Medulla oblongata (tissue), 1 donor: ENCODE measurements around the gene TMCO6.
"Not testable (repeated sequence)": the region's sequence is repeated elsewhere in the genome, so short reads cannot be mapped to it uniquely, and the experiment has no call there.

ENCODE experiments used
- DNase-seq: peaks from one replicate; pipeline ENCODE4 v3.0.0-alpha.2; 2015; ENCODE audit errors: extremely low spot score

Gene TMCO6

DNA sequence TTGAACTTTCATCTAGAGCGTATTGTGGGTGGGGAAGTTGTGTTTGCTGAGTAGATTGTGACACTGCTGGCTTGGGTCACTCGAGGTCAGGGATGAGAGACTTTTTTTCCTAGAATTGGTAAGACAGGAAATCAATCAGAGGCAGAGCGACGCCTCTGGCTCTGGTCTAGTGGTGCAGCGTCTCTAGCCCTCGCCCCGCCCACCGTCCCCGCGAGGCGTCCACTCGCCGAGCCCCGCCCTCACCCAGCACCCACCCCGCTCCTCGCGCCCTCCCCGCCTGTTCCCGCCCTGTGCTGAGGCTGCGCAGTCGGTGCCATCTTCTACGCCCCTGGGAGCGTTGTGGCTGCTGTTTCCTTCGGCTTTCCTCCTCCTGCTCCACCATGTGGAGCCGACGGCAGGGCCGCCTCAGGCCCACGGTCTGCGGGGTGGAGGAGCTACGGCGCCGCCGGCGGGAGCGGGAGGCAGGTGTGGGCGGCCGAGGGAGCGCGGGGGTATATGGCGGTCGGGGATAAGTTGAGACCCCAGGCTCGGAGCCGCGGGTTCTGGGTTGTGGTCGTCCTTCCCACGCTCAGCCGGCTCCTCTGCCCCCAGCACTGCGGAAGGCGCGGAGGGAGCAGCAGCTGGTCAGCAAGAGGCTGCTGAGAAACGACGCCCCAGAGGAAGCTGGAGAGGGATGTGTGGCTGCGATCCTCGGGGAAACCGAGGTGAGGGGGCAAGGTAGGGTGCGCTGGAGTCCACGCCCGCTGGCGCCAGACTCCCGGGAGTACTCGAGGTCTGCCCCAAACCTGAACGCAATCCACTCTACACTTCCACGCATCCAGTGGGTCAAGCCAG, at the start of gene TMCO6:
Gene TMCO6 (plus strand): TSS at position 304 of the 834 bp plus-strand sequence. CDS start 77 bp downstream, at position 381.
- DNase-seq: peak; percentile 97

DNA sequence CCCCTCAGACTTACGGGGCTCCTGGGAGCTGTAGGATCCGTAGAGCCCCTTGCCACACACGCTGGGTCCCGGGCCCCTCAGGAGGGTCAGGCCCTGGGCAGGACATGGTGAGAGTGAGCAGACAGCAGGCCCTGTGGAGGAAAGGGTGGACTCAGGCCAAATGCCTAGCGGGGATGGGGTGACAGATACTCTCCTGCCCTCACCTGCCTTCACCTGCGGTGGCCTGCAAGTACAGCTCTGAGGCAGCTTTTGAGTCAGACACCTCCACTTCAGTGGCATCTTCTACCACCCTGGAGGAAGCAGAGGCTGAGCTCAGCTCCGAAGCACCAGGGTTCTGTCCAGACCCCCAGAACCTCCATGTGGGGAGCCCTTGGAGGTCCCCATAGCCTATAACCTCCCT, 48.4 kb upstream of the TMCO6 start:
- DNase-seq: no peak

DNA sequence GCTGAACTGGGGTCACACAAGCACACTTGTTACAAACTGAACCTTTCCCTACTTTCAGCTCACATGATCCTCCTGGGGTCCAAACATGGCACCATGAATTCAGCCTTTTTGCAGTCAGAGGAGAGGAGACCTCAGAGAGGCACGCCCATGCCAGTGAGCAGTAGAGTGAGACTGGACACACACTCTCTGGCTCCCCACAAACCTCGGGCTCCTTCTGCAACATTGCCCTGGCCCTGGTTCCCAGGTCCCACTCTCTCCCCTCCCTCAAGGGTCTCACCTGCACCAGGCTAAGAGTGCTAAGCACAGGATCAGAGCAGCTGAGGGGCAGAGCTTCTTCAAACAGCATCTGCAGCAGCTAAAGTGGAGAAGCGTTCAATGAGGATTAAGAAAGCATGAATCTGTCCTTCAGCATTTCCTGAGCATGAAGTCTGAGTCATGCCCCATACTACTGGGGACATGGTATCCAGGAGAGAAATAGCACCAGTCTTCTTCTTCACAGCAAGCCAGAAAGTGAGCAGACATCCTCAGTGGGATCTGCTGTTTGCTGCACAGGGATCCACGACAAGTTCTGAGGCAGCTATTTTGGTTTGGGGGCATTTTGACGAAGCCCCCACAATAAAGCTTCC, 47.4 kb upstream of the TMCO6 start:
- DNase-seq: no peak

DNA sequence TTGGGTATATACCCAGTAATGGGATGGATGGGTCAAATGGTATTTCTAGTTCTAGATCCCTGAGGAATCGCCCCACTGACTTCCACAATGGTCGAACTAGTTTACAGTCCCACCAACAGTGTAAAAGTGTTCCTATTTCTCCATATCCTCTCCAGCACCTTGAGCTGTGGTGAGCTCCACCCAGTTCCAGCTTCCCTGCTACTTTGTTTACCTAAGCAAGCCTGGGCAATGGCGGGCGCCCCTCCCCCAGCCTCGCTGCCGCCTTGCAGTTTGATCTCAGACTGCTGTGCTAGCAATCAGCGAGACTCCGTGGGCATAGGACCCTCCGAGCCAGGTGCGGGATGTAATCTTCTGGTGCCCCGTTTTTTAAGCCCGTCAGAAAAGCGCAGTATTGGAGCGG, 46.2 kb upstream of the TMCO6 start:
- not testable (repeated sequence) for DNase-seq

DNA sequence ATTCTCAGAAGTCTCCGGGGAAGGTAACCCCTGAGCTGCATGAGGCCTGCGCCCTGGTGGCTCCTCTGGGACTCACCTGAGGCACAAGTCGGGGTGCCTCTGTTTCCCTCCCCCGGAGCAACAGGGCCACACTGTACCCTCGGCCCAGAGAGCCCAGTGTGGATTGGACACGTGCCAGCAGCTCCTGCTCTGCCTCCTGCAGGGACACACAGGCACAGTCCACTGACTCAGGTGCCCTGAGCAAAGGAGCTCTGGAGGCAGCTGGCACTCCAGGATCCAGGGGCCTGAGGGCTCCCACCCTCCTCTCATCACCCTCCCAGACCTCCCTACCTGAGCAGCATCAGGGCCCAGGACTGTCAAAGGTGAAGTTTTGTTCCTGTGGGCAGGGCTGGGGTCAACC, 45.1 kb upstream of the TMCO6 start:
- DNase-seq: no peak

DNA sequence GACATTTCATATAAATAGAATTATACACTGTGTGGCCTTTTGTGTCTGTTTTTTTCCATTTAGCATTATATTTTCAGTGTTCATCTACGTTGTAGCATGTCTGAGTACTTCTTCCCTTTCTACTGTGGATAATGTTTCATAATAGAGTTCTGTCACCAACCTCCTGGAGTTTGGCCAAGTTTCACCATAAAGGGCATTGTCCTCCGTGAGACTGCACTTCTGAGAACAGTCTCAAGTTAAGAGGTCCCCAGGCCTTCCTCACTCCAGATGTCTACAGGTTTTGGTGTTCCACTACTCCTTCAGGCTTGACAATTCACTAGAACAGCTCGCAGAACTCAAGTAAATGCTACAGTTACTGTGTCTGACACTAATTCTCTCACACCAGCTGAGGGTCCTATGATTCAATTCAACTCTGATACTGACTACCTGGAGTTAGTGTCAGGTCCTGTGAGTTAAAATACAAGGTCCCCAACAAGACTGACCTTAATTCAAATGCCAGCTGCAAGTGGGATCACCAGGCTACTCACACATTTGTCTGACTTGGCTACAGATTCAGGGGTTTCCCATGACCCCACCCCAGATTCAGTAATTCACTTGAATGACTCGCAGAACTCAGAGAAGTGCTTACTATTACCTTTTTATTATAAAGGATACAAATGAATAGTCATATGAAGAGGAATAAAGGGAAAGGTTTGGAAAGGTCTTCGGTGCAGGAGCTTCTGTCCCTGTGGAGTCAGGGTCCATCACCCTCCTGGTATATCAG, 43.5 kb upstream of the TMCO6 start:
- peak; percentile 89 for DNase-seq

DNA sequence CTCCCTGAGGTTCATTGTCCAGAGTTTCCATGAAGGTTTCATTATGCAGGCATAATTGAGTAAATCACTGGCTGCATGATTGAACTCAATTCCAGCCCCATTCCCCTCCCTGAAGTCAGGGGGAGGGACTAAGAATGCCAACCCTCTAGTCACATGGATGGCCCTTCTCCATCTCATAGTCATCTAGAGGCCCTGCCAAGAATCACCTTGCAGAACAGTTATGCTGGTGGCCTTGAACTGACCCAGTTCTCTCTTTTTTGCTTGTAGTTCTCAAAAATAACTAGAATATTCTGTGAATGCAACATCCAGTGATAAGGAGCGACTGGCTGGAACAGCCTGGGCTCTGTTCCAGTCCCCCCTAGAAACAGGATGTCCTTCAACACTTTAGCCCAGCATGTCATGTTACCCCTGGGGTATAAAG, 42.9 kb upstream of the TMCO6 start:
- DNase-seq: peak; percentile 77

DNA sequence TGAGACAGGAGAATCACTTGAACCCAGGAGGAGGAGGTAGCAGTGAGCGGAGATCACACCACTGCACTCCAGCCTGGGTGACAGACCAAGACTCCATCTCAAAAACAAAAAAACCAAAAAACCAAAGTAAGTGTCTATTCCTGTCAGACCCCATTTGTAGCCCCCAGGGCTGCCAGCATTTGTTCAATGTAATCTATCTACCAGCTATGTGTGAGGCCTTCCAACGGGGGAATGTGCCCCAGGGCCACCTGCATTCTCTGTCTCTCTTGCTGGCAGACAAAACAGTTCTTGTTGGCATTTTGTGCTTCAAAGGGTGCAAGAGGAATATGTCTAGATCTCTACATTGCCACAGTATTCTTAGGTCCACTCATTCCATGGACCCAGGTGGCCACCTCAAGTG, 40.4 kb upstream of the TMCO6 start:
- no peak for DNase-seq

DNA sequence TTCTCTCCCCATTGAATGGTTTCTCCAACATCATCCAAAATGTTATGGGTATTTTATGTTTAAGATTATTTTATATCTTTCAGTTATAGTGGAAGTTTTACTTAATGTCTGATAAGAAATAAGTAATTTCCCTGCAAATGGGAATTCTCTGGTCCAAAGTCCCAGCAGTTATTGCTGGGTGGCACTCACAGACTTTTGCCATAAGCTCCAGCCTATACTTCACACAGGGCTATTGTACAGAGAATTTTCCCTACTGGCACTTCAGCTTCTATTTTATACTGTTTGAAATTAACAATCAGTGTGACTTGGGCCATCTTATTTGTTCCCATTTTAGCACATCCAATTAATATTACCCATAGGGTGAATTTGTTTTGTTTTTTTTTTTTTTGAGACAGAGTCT, 39.2 kb upstream of the TMCO6 start:
- no peak for DNase-seq

DNA sequence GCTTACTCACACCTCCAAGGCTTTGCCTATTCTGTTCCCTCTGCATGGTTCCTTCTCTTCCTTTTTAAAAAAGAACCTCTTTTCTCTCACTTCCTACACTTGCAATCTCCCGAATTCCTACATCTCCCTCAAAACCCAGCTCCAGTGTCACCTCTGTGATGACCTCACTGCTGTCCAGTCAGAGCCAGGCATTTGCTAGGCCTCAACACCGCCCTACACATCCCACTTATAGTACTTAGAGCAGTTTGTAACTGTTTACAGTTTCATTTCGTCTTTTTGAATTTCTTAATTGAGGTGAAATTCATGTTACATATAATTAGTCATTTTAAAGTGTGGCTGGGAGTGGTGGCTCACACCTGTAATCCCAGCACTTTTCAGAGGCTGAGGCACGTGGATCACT, 37.1 kb upstream of the TMCO6 start:
- no peak for DNase-seq

DNA sequence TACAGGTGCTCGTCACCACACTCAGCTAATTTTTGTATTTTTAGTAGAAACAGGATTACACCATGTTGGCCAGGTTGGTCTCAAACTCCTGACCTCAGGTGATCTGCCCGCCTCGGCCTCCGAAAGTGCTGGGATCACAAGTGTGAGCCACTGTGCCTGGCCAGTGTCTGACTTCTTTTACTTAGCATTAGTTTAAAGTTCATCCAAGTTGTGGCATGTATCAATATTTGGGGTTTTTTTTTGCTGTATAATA, 35.9 kb upstream of the TMCO6 start:
- DNase-seq: not testable (repeated sequence)

DNA sequence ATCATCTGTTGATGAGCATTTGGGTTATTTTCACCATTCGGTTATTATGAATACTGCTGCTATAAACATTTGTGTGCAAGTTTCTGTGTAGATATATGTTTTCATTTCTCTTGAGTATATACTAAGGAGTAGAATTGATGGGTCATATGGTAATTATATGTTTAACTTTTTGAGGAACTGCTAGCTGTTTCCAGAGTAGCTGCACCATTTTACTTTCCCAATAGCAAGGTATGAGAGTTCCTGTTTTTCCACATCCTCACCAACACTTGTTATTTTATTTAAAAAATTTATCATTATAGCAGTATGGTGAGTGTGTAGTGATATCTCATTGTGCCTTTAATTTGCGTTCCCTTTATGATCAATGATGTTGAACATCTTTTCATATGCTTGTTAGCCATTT, 35.5 kb upstream of the TMCO6 start:
- no peak for DNase-seq

DNA sequence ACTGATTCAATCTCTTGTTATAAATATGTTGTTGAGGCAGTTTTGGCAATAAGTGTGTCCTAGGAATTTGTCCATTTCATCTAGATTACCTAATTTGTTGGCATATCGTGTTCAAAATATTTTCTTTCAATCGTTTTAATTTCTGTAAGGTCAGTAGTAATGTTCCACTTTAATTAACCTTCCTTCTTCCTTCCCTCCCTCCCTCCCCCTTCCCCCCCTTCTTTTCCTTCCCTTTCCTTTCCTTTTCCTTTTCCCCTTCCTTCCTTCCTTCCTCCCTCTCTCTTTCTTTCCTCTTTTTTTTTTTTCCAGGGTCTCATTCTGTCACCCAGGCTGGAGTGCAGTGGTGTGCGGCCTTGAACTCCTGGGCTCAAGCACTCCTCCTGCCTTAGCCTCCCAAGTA, 33.4 kb upstream of the TMCO6 start:
- DNase-seq: no peak

DNA sequence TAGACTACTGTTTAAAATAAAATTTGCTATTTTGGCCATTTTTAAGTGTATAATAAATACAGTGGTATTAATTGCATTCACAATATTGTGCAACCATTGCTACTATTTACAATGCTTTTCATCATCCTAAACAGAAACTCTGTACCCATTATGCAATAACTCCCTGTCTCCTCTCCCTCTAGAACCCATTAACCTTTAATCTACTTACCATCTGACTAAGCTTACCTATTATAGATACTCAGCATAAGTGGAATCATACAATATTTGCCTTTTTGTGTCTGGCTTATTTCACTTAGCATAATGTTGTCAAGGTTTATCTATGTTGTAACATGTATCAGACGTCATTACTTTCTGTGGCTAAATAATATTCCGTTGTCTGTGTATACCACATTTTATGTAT, 32.2 kb upstream of the TMCO6 start:
- no peak for DNase-seq

DNA sequence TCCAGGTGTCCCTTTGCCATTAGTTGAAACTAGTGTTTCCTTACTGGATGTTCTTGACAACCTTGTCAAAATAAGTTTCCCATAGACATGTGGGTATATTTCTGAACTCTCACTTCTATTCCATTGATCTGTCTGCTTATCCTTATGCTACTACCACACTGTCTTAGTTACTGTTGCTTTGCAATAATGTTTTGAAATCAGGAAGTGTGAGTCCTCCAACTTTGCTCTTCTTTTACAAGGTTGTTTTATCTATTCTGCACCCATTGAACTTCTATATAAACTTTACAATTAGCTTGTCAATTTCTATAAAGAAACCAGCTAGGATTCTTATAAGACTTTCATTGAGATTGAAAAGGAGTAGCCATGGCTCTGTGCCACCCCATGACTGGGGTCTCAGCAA, 30.5 kb upstream of the TMCO6 start:
- DNase-seq: no peak

DNA sequence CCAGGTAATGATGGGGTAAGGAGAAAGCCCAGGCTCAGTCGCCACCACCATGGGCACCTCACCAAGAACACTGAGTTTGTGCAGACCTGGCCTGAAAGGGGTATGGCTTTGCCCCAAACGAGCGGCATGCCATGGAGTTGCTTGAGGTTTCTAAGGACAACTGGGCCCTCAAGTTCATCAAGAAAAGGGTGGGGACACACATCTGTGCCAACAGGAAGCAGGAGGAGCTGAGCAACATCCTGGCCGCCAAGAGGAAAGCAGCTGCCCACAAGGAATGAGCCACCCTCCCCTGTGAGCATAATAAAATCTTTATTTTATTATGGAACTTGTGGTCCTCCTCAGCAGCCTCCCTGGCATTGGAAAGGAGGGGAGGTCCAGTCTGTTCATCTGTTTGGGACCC, 30.1 kb upstream of the TMCO6 start:
- peak; percentile 36 for DNase-seq

DNA sequence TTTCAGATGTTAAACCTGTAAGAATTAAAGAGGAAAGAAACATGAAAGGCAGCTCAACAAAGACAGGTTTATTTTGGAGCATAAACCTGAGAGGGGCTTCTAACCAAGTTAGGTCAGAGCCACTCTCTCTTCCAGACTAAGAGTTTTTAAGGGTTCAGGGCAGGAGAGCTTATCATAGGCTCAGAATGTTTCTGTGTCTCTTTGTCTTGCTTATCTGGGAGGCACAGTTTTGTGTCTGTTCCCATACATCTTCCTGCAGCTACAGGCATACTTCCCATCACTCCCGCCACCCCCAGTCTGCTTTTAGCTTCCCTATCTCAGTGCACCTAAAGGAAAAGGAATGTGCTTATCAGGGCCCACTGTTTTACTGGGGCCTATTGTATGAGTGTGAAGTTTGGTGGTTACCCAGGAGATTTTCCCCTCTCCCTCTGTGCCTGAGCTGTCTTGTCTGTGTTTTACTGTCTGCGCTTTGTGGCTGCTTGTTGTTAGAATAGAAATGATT, 28.2 kb upstream of the TMCO6 start:
- no peak for DNase-seq

DNA sequence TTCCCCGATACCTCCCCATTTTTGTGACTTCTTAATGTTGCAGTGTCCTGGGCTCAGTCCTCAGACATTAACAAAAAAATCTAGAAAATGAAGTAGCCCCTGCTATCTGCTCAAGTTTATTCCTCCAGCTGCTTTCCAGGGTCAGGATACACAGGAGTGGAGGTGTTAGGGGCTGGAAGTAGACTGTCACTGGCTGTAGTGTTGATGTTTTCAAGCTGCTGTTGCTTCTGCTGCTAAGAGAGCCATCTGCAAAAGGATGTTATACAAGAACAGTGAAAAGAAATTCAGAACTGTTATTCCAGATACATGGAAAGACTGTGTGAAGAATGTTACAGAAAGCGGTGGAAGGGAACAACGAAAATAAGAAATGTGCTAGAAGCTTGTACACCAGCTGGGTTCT, 16.9 kb upstream of the TMCO6 start:
- DNase-seq: no peak

DNA sequence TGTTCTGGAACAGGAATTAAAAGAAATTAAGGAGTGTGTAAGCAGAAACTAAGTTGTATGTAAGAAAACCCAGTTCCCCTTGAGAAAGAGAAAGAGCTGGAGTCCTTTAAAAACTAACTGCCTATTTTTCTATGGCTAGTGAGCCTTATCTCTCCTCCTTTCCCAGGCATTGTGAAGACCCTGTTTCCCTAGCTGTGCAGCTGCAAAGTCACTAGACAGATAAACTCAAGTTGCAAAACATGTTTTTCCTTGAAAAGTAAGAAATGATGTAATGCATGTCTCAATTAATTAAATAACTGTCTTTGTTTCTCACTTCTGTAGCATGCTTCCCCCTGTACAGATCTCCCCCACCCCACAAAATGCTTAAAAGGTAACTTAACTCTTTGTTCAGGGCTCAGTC, 16.2 kb upstream of the TMCO6 start:
- DNase-seq: not testable (repeated sequence)

DNA sequence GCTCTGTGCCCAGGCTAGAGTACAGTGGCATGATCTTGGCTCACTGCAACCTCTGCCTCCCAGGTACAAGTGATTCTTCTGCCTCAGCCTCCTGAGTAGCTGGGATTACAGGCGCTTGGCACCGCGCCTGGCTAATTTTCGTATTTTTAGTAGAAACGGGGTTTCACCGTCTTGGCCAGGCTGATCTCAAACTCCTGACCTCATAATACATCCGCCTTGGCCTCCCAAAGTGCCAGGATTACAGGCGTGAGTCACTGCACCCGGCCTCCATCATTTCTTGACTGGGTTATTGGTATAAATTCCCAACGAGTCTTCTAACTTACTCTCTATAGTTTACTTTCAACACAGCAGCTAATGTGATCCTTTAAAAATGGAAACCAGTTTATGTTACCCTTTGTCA, 14.4 kb upstream of the TMCO6 start:
- DNase-seq: not testable (repeated sequence)

DNA sequence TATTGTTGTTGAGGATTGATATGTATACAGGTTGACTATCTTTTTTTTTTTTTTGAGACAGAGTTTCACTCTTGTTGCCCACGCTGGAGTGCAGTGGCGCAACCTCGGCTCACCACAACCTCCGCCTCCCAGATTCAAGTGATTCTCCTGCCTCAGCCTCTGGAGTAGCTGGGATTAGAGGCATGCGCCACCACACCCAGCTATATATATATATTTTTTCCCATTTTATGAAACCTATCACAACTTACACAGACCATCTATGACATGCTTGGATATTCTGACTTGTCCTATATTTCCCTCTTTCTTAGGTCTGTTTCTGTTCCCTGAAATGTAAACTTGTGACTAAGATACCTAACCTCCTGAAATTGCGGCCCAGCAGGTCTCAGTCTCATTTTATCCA, 11.3 kb upstream of the TMCO6 start:
- no peak for DNase-seq

DNA sequence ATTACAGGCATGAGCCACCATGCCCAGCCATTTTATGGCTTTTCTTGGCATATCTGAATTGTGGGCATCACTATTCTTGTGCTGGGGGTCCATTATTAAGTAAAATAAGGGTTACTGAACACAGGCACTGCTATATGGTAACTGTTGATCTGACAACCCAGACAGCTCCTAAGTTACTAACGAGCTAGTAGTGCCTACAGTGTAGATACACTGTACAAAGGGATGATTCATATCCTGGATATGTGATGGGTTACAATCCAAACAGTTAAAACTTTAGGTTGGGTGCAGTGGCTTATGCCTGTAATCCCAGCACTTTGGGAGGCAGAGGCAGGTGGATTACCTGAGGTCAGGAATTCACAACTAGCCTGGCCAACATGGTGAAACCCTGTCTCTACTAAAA, 10.5 kb upstream of the TMCO6 start:
- DNase-seq: no peak
